GM19397 (cell line): Measurements from ENCODE around the gene ZNF446.

Source experiments
- ATAC-seq: cut with Tn5 transposase; IDR thresholded peaks from one replicate; pipeline ENCODE4 v1.9.1; 2021; ENCODE audit warnings: mild to moderate bottlenecking, moderate library complexity; ENCODE audit not compliant: unreplicated experiment

ZNF446 gene

GRCh38 chr19:58520257-58520599 is 44.1 kb downstream of the ZNF446 start:
- ATAC-seq: no peak

- no peak for ATAC-seq
Measured at GRCh38 chr19:58521651-58522050, 45.5 kb downstream of the ZNF446 start.

- ATAC-seq: no peak
Measured at GRCh38 chr19:58522709-58523108, 46.6 kb downstream of the ZNF446 start.

- no peak for ATAC-seq
Measured at GRCh38 chr19:58529405-58529804, 53.3 kb downstream of the ZNF446 start.
